Skeletal muscle cell (primary cell): ENCODE results near the gene SCTR.

ENCODE experiments used
- DNase-seq: peaks from one replicate; pipeline ENCODE4 v3.0.0-alpha.2; 2010; ENCODE audit warnings: low read depth
- H3K4me3 ChIP-seq: 2 replicates; pipeline ENCODE4 v1.5.1; 2011; ENCODE audit warnings: low read depth, mild to moderate bottlenecking, control low read depth, low read length, moderate library complexity

The SCTR gene

DNA sequence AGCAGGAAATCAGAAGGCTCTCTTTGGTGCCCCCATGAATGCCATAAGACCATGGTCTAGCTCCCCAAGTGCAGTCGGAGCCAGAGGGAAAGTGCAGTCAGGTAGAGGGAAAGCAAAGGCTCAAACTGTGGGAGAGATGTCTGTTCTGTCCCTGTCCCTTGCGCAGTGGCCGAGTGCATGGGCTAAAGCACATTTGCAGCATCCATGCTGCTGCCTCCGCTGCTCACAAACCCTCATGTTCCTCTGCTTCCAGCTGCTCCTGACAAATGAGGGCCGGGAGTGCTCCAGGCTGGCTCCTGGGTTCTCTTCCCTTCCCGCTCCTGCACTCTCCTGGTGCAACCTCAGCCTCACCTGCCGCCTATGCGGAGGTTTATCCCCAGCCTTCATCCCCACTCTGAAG is 34.2 kb downstream of the SCTR start:
- H3K4me3 ChIP-seq = no peak overlapping the region
- no peak for DNase-seq

DNA sequence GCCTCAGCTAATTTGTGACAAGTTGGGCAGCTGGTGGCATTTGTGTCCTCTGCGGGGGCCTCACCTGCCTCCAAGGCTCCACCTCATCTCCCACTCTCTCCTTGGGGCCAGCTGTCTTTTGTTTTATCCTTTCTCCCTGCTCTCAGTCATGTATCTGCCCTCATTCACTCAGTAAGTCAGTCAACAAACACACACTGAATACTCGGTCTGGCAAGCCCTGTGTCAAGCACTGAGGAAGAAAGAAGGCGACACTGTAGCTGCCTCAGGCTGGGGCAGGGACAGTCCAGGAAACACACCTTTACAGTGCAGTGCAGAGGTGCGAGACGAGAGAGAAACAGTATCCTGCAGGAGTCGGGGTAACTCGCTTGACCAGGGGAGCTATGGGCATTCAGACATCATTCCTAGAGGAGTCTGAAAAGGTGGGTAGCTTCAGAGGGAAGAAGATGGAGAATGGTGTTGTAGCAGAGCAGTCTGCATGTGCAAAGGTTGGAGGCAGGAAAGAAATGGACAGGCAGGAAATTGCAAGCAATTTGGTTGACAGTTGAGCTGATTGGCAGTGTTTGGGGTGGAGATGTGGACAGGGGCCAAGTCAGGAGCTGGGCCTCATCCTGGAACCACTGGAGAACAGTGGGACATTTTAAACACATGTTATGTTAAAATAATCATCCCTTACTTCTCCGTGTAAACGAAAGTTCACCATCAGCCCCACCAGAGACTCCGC is 34.9 kb downstream of the SCTR start:
- no peak overlapping the region for H3K4me3 ChIP-seq
- no peak for DNase-seq

DNA sequence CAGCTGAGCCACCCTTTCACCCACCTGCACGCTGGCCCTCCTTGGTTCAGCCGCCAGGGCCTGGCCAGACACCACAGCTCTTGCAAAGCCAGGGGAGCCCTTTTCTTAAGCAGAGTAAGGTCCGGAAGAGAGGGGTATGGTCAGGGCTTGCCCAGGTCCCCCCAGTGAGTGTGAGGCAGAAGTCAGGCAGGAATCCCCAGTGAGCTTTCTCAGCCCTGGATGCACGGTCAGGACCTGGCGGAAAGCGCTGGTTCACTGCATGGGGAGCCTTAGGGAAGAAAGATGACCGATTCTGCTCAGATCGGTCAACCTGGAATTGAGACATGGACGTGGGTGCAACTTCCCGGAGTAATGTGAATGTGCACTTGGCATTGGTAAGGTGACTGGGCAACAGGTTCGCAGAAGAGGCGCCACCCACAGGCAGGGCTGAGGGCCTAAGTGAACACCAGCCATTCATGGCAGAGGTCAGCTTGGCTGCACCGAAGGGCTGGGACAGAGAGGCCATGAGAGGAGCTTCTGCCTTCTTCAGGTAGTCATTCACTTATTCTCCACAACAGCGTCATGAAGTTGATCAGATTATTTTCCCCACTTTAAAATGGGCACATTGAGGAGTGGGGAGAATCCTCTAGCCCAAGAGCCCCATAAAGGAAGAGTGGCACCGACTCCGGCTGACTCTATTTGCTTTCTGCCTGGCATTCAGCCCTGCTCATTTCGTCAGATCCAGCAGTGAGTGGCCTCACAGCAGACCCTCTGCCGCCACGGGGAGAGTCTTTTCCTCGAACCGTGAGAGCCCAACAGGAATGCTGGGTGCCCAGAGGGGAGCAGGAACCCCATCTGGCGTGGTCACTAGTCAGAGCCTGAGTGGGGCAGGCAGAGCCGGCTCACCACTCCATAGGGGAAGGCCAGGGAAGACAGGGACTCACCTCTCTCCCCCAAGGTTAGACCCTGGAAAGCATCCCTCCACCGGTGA is 35.8 kb downstream of the SCTR start:
- no peak for DNase-seq
- H3K4me3 ChIP-seq = no peak overlapping the region

DNA sequence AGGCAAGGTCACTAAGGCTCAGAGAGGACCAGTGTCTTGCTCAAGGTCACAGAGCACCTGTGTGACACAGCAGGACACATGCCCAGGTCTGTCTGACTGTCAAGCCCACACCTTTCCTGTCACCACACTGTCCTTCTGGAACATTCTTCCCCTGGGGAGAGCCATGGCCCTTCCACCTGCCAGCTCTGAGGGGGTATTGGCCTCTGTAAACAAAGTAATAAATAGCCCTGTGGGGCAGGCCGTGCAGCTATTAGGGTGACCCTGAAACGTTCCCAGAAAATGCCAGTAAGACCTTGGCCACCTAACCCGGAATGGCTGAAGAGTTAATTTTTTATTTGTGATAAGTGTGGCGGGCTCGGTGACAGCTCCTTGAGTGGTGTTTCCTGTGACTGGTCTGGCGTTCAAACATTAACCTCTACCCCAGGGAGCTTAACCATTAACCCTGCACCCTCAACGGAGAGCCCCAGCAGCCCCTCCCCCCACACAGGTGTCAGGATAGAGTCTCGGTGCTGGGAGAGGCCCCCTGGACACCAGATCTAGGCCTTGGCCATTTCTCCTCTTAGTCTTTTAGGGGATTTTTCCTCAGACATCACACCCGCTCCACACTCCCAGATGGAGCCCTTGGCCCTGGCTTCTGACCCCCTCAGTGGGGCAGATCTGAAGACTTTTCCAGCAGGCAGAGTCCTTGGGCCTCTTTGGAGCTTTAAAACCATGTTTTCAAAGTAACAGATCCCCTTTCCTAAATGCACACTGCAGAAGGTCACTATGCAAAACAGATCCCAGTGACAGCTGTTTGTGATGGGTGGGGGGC is 36.6 kb downstream of the SCTR start:
- no peak overlapping the region for H3K4me3 ChIP-seq
- DNase-seq = no peak

DNA sequence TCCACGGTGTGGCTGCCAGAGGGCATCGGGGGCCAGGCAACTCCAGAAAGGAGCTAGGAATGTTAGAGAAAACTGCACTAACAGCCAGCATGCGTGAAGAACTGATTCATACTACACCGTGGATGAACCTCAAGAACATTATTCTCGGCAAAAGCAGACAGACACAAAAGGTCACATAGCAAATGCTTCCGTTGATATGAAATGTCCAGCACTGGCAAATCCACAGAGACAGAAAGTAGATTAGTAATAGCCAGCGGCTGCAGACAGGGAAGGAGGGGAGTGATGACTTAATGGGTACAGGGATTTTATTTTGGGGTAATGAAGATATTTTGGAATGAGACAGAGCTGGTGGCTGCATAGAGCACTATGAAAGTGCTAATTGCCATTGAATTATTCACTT is 37.4 kb downstream of the SCTR start:
- DNase-seq = no peak
- H3K4me3 ChIP-seq = no peak overlapping the region

DNA sequence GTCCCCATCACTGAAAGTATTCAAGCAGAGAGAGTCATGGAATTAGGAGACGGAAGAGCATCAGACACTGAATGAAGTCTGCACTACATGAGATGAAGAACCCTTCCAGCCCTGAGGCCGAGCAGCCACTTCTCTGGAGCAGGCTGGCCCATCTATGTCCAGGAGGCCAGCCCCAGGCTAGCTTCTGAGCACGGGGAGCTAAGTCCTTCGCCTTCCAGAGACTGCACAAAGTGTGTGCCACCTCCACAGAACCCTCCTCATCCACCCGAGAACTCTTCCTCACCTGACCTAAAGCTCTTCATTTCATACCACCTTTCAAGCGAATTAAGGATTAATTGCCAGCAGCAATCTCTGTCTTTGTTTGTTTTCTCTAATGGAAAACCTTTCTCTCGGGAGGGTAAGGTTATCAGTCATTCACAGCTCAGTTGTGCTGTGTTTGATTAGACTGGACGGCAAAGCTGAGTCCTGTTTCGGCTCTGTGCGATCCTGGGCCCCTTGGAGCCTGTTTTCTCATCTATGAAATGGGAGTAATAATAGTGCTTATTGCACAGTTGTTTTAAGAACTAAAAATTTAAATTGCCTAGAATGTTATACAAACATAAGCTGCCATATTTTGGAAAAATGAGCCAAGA is 38.0 kb downstream of the SCTR start:
- no peak for DNase-seq
- no peak overlapping the region for H3K4me3 ChIP-seq

DNA sequence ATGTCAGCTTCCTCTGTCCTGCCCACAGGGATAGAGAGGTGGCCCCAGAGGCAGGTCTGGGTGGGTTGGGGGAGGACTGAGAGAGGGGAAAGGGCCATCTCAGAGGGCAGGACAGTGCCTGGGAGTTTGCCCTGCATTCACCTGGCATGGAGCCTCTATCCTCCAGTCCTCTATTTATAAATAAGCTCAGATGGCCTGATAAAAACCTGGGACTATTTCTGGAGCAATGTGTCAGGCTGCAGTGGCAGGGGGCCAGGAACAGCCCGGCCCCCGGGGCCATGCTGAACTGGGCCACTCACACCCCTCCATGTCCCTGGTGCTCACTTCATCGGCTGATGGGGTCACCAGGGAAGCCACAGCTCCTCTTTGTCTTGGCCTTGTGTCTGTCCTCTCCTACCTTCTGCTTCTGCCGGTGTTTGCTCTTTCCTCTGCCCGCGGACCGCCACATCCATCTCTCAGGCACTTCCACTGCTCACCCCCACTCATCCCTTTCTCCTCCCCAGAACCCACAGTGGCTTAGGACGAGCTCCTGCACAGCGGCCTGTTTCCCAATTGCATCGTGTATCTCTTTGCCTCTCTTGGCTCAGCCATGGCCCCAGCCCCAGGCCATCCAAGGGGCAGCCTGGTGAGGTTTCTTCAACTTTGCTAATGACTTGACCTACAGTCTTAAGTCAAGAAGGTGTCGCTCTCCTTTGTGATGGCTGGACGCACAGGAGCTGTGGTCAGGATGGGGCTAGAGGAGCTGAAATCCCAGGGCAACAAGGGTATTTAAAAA is 38.8 kb downstream of the SCTR start:
- no peak for DNase-seq
- H3K4me3 ChIP-seq = no peak overlapping the region

DNA sequence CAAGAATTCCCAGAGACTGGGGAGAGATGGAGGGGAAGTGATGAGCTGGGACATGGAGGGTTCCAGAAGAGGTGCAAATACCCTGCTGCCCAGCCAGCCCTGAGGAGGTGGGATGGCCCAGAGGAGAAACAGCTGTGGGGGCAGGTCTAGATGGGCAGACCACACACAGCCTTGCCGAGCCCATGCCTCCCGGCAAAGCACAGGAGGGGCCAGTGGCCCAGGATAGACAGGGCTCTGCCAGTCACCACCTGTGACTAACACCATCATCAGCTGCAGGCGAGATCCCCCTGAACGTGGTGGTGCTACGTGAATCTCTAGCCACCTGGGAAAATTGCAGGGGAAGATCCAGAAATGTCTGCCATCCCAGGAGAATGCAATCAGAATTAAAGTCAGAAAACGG is 39.4 kb downstream of the SCTR start:
- H3K4me3 ChIP-seq = no peak overlapping the region
- DNase-seq = no peak

DNA sequence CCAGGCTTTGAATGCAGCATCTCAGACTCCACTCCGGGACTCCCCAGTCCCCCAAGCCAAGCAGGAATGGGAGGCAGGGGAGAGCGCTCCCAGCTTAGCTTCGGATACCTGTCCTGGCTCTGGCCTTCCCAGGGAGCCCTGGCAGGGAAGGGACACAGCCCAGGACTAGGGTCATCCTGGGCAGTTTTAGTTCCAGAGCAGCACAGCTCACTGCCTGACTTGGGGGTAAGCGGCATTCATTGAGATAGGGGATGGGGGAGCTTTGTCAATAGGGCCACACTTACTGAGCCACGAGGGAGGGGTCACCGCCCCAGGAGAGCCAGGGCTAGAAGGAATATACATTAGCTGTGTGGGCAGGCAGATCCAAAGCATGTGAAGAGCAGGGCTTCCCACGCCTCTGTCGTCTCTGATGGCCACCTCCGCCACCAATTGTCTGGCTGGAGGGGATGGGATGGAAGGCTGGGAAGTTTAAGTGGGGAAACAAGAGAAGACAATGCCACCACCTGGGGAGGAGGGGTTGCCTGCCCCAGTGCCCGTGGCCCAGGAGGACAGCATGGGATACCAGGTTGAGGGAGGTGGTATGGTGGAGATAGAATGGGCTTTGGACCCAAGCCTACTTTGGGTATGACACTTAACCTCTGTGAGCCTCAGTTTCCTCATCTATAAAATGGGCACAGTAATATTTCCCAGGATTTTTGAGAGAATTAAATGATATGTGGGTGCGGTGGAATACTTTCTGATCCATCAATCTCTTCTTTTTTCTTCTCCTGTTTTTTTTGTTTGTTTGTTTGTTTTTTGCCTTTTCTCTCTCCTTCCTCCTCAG is 40.2 kb downstream of the SCTR start:
- no peak for DNase-seq
- H3K4me3 ChIP-seq = no peak overlapping the region

DNA sequence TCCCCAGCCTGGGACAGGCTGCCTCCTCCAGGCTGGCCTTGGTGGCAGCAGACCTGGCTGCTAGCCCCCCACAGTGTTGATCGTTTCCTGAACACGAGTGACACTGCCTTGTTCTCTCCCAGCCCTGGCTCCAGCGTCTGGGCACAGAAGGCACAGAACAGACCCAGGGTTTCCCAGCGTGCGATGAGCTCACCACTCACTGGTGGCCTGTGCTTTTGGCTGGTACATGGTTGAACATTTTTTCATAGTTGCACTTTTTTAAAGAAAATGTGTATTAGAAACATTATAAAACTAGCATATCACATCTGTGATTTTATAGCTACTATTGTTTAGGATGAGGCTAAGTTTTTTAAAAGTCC is 40.9 kb downstream of the SCTR start:
- no peak for DNase-seq
- H3K4me3 ChIP-seq = no peak overlapping the region

DNA sequence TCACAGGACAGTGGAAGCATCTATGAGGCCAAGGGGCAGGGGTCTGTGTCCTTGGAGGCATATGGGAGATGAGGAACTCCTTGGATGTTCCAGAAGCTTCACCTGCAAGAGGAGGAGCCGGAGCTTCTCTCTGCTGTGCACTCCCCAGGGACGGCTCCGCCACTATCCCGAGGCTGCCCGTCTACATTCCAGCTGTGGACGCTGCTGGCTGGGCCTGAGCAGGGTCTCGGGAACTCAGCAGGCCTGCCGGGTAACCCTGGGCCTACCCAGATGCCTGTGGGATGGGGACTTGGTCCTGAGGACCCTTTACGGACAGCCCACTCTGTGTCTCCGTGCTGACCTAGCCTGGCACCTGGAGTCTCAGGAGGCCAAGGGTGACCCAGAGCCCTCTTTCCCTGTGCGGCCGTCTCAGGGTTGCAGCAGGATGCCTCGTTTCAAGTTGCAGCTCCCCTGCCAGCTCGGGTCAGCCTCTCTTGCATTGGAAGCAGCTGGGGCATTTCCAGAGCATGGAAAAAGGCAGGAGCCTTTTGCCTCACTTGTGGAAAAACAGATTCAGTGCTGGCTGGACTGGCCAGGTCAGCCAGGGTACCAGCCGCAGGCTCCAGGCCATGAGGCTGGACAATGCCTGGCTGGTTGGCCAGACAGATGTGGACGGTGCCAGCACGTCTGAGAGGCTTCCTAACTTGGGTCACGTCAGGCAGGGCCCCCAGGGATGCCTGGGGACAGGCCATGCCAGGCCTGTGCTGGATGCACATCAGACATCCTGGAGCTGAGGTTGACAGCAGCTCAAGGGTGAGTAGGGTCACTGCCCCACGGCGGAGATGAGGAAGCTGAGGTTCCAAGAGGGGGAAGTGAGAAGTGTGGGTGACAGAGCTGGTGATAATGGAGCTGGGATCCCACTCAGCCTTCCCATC is 41.5 kb downstream of the SCTR start:
- DNase-seq = no peak
- H3K4me3 ChIP-seq = no peak overlapping the region

DNA sequence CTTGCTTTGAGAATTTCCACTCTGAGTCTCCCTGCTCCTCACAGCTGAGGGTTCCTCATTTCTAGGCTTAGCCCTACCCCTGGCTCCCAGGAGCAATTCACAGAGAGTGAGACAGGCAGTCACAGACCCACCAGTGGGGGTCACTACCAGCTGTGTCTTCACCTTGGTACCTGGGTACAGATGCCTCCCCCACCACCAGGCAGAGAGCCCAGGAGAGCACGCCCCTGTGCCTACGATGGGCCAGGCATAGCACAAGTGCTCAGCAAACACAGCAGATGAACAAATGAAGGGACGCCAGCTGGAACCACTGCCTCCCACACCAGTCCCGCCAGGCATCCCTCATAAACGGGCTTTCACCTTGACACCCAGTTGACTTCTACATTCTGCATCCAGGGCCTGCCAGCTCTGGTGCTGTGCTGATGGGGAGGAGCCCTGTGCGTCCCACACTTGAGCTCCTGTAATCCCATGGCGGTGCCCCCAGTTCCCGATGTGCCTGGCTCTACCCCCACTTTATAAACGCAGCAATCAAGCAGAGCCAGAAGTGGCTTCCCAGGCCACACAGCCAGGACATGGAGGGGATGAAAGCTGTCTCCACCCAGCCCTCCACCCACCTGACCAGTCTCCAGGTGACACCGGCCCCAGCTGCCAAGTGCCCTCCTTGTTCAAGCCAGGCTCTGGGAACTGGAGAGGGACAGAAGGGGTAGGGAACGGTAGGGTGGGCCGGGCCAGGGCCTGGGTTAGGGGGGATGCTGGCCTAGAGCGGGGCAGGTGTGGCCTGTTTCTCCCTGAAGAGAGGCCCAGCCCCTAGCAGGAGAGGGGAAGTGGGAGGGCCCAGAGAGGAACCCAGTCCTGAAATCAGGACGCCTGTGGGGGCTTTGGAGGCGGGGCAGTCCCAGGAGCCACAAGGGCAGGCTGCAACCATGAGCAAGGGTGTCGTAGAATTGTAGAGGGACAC is 42.5 kb downstream of the SCTR start:
- DNase-seq = no peak
- H3K4me3 ChIP-seq = no peak overlapping the region

DNA sequence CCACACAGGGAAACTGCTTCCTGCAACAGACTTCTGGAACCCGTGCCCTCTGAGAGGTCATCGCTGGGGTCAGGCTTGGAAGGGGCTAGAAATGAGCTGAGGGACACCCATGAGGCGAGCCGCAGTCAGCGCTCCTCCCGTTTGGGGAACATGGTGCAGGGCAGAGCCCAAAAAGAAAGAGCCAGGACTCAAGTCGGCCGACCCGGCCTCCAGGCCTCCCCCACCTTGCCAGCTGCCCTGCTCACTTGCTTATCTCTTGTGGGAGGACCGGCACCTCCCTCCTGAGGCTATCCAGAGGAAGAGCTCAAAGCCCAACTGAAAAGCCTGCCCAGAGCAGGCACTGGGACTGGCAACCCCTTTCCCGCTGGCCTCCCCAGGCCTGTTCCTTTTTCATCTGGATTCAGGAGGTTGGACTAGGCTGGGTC is 43.6 kb downstream of the SCTR start:
- no peak for DNase-seq
- no peak overlapping the region for H3K4me3 ChIP-seq

DNA sequence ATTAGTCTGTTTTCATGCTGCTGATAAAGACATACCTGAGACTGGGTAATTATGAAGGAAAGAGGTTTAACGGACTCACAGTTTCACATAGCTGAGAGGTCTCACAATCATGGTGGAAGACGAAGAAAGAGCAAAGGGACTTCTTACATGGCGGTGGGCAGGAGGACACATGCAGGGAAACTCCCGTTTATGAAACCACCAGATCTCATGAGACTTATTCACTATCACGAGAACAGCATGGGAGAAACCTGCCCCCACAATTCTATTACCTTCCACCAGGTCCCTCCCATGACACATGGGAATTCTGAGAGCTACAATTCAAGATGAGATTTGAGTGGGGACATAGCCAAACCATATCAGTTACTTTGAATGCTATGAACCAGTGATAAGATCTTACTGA is 44.1 kb downstream of the SCTR start:
- DNase-seq = no peak
- no peak overlapping the region for H3K4me3 ChIP-seq

DNA sequence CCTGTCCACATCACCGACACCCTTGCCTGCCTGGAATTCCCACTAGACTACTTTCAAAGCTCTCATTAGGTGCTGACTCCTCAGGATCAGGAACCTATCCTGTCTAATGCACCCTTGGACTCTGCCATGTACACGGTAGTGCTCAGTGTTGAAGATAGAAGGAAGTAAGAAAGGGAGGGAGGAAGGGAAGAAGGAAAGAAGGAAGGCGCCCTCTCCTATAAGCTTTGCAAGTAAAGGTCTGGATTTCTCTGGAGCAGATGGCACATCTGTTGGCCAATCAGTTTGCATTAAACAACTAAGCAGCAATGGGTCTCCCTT is 45.3 kb downstream of the SCTR start:
- DNase-seq = no peak

More for the DNA sequence above, 45.3 kb downstream of the SCTR start:
- no peak overlapping the region for H3K4me3 ChIP-seq
